ENCODE data around the gene SCN2A. TPM values are rescaled to one million over a fixed set of nuclear protein-coding genes. Genes with fewer than 3 reads are reported as not detected.

The SCN2A gene
- total RNA-seq, 2 experiments from 2014 or later = not detected

DNA sequence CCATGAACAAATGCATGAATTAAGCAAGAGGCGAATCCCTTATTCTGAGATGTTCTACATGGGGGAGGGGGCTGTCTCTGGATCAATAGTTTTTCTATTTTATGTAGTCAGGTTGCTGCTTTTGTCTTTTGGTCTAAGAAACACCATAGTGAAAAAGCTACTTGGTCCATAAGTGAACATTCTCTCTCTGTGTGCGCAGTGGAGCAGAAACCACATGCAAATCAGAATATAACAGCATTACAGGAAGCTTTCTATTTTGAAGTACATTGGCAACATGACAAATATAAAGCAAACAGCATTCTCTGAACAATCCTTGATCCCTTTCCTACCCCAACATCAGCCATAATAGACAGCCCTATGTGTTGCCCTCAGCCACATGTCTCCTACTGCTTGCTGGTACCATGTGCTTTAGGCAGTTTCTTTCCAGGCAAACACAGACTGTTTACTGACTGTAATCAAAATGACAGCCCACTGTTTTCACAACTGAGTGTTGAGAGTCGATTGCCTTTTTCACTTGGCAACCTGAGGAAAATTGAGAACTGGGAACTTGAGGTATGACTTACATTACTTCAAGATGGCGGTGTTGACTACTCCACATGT, 45.9 kb upstream of the SCN2A start:
- Histone ChIP-seq H3K27ac (ENCODE audit: low read depth in 1 of 2, low read length in 2 of 2) (no peak overlapping the region), H3K27me3 (ENCODE audit: control insufficient read depth in 1 of 2, insufficient read depth in 2 of 2, low read length in 2 of 2) (no peaks in the 10 kb centered on the region), H3K4me3 (ENCODE audit: low read length) (no peak overlapping the region), H3K9me3 (ENCODE audit: control insufficient read depth in 1 of 2, insufficient read depth in 1 of 2, low read length in 2 of 2) (no peaks in the 10 kb centered on the region), H3K36me3 (ENCODE audit: insufficient read depth, low read length) (no peaks in the 10 kb centered on the region), H3K4me1 (ENCODE audit: insufficient read depth, low read length) (no peaks in the 10 kb centered on the region)
- Mint-ChIP-seq H3K4me3 (no peak overlapping the region), H3K27me3 (no peaks in the 10 kb centered on the region), H3K4me1 (ENCODE audit: low read depth) (no peaks in the 10 kb centered on the region), H3K27ac (no peak overlapping the region), H3K36me3 (ENCODE audit: low read depth) (no peaks in the 10 kb centered on the region), H3K9me3 (no peaks in the 10 kb centered on the region)
- intact Hi-C loops (cut with DNase I, micrococcal nuclease) = no loop called here
- POLR2A ChIA-PET = no interaction called here
- no peak for DNase-seq
- TF ChIP-seq CTCF (IDR thresholded peaks at IDR 0.05) = no peak
- no peak for ATAC-seq (ENCODE audit: poor library complexity)
- CTCF ChIA-PET = no interaction called here

DNA sequence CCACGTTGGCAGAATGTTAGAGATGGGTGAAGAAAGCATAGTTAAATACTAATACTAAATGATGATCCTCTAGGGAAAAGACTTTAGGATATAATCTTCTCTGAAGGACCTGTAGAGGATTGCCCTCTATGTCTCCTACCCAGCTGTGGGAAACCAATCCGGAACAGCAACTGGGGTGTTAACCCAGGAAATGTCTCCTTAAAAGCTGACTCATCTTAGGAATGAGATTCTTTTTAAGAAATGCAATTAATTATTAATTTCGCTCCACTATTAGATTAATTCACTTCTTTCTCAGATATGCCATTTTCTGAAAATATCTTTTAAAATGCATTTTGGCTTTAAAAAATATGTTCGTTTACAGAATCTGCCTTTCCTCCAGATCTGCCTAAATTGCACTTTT, 42.8 kb upstream of the SCN2A start:
- Mint-ChIP-seq H3K36me3 (ENCODE audit: low read depth) (no peaks in the 10 kb centered on the region), H3K27me3 (no peaks in the 10 kb centered on the region), H3K9me3 (no peaks in the 10 kb centered on the region), H3K27ac (no peak overlapping the region), H3K4me1 (ENCODE audit: low read depth) (no peaks in the 10 kb centered on the region), H3K4me3 (no peak overlapping the region)
- Histone ChIP-seq H3K27ac (ENCODE audit: low read depth in 1 of 2, low read length in 2 of 2) (no peak overlapping the region), H3K36me3 (ENCODE audit: insufficient read depth, low read length) (no peaks in the 10 kb centered on the region), H3K27me3 (ENCODE audit: control insufficient read depth in 1 of 2, insufficient read depth in 2 of 2, low read length in 2 of 2) (no peaks in the 10 kb centered on the region), H3K4me1 (ENCODE audit: insufficient read depth, low read length) (no peaks in the 10 kb centered on the region), H3K4me3 (ENCODE audit: low read length) (no peak overlapping the region), H3K9me3 (ENCODE audit: control insufficient read depth in 1 of 2, insufficient read depth in 1 of 2, low read length in 2 of 2) (no peaks in the 10 kb centered on the region)
- intact Hi-C loops (cut with DNase I, micrococcal nuclease) = no loop called here
- no peak for DNase-seq
- ATAC-seq (ENCODE audit: poor library complexity) = no peak
- TF ChIP-seq CTCF (IDR thresholded peaks at IDR 0.05) = no peak
- POLR2A ChIA-PET = no interaction called here
- CTCF ChIA-PET = no interaction called here

DNA sequence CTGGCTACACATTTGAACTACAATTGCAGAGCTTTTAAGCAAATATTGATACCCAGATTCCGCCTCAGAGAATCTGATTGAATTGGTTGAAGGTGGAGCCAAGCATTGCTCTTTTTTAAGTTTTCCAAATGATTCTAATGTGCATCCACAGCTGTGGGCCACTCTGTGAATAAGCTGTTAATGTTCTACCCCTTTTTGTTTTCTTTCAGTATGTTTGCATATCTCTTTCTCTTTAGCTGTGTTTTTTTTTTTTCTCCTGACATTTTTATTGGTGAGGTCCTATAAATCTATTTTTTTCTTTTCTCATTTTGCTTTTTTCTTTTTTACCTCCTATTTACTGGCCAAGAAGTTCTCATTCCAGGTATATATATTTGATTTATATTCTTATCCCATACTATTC, 41.9 kb upstream of the SCN2A start:
- ATAC-seq (ENCODE audit: poor library complexity) (no peak), DNase-seq (no peak)
- Histone ChIP-seq H3K27ac (ENCODE audit: low read depth in 1 of 2, low read length in 2 of 2) (no peak overlapping the region), H3K36me3 (ENCODE audit: insufficient read depth, low read length) (no peaks in the 10 kb centered on the region), H3K4me3 (ENCODE audit: low read length) (no peak overlapping the region), H3K27me3 (ENCODE audit: control insufficient read depth in 1 of 2, insufficient read depth in 2 of 2, low read length in 2 of 2) (no peaks in the 10 kb centered on the region), H3K4me1 (ENCODE audit: insufficient read depth, low read length) (no peaks in the 10 kb centered on the region), H3K9me3 (ENCODE audit: control insufficient read depth in 1 of 2, insufficient read depth in 1 of 2, low read length in 2 of 2) (no peaks in the 10 kb centered on the region)
- H3K4me1 Mint-ChIP-seq (ENCODE audit: low read depth) = no peaks in the 10 kb centered on the region
- ChIA-PET POLR2A (no interaction called here), CTCF (interaction anchor here (0.7 kb wide), 1 partner anchor 51 kb away, joined by 3 read pairs; no protein-coding TSS in a partner anchor)
- no peaks in the 10 kb centered on the region for H3K9me3 Mint-ChIP-seq
- H3K27me3 Mint-ChIP-seq = no peaks in the 10 kb centered on the region
- no peaks in the 10 kb centered on the region for H3K36me3 Mint-ChIP-seq (ENCODE audit: low read depth)
- intact Hi-C loops (cut with DNase I, micrococcal nuclease) = no loop called here
- no peak overlapping the region for H3K27ac Mint-ChIP-seq
- no peak overlapping the region for H3K4me3 Mint-ChIP-seq
- TF ChIP-seq CTCF (IDR thresholded peaks at IDR 0.05) = no peak

Measured in CD4-positive, alpha-beta T cell (primary cell).